NCI-H128 (cell line): ENCODE results near the gene PROB1.
A peak's percentile ranks its signal among the peaks of the same experiment; 100 is the strongest.
"Not testable (repeated sequence)": the region's sequence is repeated elsewhere in the genome, so short reads cannot be mapped to it uniquely, and the experiment has no call there.

Experiments
- DNase-seq: peaks from one replicate; lab custom pipeline; 2025; ENCODE audit not compliant: unreplicated experiment; lab: John Stamatoyannopoulos, UW

The PROB1 gene

GRCh38 chr5:139394654-139395566 is at the start of gene PROB1:
Gene PROB1 (minus strand): TSS chr5:139395104. CDS start chr5:139395081, 23 bp downstream.
- DNase-seq = no peak

- no peak for DNase-seq
Measured at GRCh38 chr5:139443831-139444453, 49.0 kb upstream of the PROB1 start.

GRCh38 chr5:139440416-139440815 is 45.5 kb upstream of the PROB1 start:
- not testable (repeated sequence) for DNase-seq

GRCh38 chr5:139439013-139439903 is 44.4 kb upstream of the PROB1 start, which contains the start of gene DNAJC18:
Gene DNAJC18 (minus strand): TSS chr5:139439525. CDS start chr5:139439445, 80 bp downstream.
- peak; percentile 77 for DNase-seq

- no peak for DNase-seq
Measured at GRCh38 chr5:139438707-139439012, 43.8 kb upstream of the PROB1 start.

- no peak for DNase-seq
Measured at GRCh38 chr5:139435676-139436075, 40.8 kb upstream of the PROB1 start.

GRCh38 chr5:139431706-139432105 is 36.8 kb upstream of the PROB1 start:
- DNase-seq = no peak

- no peak for DNase-seq
Measured at GRCh38 chr5:139430015-139430414, 35.1 kb upstream of the PROB1 start.

GRCh38 chr5:139426203-139426885 is 31.4 kb upstream of the PROB1 start:
- DNase-seq = no peak

- no peak for DNase-seq
Measured at GRCh38 chr5:139425497-139425896, 30.6 kb upstream of the PROB1 start.

GRCh38 chr5:139422307-139422893 is 27.5 kb upstream of the PROB1 start:
- DNase-seq = no peak

- DNase-seq = no peak
Measured at GRCh38 chr5:139419226-139420192, 24.6 kb upstream of the PROB1 start.

- no peak for DNase-seq
Measured at GRCh38 chr5:139418793-139419192, 23.9 kb upstream of the PROB1 start.

- DNase-seq = no peak
Measured at GRCh38 chr5:139417214-139417613, 22.3 kb upstream of the PROB1 start.

- no peak for DNase-seq
Measured at GRCh38 chr5:139416651-139417050, 21.7 kb upstream of the PROB1 start.

GRCh38 chr5:139415869-139416268 is 21.0 kb upstream of the PROB1 start:
- no peak for DNase-seq

GRCh38 chr5:139415221-139415861 is 20.4 kb upstream of the PROB1 start:
- no peak for DNase-seq

GRCh38 chr5:139414581-139415130 is 19.8 kb upstream of the PROB1 start:
- no peak for DNase-seq
